Right renal cortex interstitium (tissue), 3 donors: ENCODE data around the gene PDE3A. TPM values are rescaled to one million over a fixed set of nuclear protein-coding genes. Genes with fewer than 3 reads are reported as not detected.
"Not testable (repeated sequence)": the region's sequence is repeated elsewhere in the genome, so short reads cannot be mapped to it uniquely, and the experiment has no call there.

Experiments used
- DNase-seq, 3 donors: peaks; one replicate each; pipeline ENCODE4 v3.0.0-alpha.2; 2013; ENCODE audit warnings: low read depth in 3 of 3, low spot score in 2 of 3
- polyA plus RNA-seq, 3 donors: library from polyadenylated mRNA; unstranded; fragments of 120-200 nt; gene quantifications; one replicate each; pipeline ENCODE4 v1.2.1, GENCODE V29; 2013; ENCODE audit not compliant: insufficient read length in 3 of 3

The PDE3A gene
- polyA plus RNA-seq, 3 donors, result 22.5 to 30.4 (median 25.4) TPM

- no peak for DNase-seq
These were observed 4.2 kb downstream of the PDE3A start for GRCh38 chr12:20372326-20373096.

DNA sequence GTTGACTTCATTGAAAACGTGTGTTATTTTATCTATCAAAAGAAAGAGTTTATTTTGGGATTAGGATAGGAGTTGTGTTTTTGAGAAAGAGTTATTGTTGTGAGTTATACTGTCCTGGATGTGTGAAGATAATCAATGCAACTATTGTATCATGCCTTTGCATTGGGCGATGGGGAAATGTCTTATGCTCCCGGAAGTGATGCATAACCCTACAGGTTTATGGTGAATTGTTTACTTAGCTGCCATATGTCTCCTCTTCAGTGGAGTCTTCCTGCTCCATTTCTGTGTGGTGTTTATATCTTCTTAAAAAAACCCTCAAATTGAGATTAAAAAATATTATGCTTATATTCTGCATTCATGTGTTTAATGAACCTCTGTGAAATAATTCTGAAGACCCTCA lies 6.5 kb downstream of the PDE3A start:
- no peak for DNase-seq

DNA sequence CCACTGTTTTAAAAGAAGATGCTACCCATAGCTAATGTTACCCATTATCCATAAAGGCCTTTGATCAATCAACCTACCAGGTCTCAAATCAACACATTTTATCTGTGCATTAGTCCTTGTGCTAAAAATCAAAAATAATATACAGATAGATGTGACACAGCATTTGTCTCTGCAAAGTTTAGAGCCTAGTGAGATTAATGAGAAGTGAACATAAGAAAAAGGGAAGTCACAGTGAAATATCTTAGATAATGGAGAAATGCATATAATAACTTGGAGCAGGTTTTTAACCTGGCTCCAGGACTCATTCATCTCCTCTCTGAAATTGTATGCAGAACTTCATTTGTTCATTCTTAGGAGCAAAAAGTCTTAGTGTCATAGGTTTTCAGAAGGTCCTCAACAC lies 7.2 kb downstream of the PDE3A start:
- no peak for DNase-seq

- no peak for DNase-seq
These were observed 8.6 kb downstream of the PDE3A start for GRCh38 chr12:20376984-20377383.

DNA sequence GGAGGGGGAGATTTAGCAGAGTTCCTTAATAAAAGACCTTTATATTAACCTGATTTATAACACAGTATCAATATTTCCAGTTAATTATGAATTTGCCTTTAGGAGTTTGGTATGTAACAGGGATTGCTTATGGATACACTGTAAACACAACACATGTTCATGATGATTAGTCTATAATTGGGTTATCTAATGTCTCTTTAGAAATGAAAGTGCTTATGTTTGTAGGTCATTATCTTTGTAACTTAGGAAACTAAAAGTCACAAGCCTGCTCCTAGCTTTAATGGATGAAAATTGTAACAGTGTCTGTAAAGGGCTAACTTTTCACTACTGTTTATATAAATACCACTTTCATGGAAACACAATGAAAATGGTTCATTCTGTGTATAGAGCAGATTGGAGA lies 9.4 kb downstream of the PDE3A start:
- no peak for DNase-seq

- DNase-seq, result no peak
These were observed 13.8 kb downstream of the PDE3A start for GRCh38 chr12:20382117-20382516.

DNA sequence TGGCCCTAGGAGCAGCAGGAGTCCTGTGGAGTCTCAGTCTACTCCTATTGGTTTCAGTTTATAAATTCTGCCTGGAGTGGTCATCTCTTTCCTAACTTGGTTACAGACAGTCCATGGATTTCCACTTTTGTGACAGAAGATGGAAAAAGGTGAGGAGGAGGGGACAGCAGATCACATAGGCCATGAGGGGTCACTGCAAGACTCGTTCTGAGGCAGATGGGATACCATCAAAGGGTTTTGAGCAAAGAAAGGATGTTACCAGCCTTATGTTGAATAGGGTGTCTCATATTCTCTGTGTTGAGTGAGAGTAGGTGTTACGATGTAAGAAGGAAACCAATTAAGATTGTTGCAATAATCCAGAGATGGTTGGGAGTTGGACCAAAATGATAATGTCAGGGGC lies 15.3 kb downstream of the PDE3A start:
- no peak for DNase-seq

DNA sequence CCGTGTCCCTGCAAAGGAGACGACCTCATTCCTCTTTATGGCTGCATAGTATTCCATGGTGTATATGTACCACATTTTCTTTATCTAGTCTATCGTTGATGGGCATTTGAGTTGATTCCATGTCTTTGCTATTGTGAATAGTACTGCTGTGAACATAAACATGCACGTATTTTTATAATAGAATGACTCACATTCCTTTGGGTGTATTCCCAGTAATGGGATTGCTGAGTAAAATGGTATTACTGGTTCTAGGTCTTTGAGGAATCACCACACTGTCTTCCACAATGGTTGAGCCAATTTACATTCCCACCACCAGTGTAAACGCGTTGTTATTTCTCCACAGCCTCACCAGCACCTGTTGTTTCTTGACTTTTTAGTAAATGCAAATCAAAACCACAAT lies 16.5 kb downstream of the PDE3A start:
- not testable (repeated sequence) for DNase-seq

- no peak for DNase-seq
These were observed 22.5 kb downstream of the PDE3A start for GRCh38 chr12:20390846-20391245.

GRCh38 chr12:20392339-20392738 lies 24.0 kb downstream of the PDE3A start:
- DNase-seq, result no peak

DNA sequence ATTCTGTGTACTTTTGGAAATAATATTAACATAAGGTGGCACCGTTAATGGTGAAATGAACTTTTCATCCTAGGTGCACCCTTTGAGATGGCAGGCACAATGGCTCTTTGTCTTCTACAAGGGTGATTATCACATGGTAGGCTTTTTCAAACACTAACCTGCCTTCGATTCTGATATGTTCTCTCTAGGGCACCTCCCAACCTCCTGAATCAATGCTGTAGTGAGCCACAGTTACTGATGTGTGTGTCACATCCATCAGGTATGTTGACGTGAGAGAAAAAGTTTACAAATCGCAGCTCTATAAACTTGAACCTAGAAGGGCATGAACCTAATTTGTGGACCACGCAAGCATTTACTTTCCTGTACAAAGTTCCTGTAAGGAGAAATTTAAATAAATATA lies 25.4 kb downstream of the PDE3A start:
- no peak for DNase-seq

DNA sequence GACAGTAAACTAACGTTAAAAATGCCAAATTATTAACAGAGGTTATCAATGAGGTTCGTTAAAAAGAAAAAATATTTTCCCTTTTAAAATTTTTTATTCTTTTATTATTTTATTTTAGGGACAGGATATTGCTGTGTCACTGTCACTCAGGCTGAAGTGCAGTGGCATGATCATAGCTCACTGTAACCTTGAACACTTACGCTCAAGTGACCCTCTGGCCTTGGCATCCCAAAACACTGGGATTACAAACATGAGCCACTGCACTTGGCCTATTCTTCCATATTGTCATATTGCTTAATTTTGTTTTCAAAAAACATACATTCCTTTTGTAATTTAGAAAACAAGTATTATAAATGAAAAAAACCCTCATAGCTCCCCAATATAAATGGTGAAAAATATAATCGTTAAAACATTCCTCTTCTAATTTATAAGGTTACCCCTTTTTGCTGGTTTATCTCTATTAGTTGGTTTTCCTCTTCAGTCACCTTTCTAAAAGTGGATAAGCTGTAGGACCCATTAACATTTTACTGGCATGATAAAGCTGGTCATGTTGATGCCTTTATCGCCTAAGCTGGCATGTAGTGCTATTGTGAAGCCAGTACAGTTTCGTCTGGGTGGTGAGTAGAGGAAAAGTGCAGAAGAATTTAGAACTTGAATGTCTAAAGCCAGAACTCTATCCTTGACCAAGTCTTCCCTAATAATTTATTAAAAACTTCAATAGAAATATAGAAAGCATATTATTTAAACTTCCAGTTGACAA lies 27.6 kb downstream of the PDE3A start:
- DNase-seq, result no peak

DNA sequence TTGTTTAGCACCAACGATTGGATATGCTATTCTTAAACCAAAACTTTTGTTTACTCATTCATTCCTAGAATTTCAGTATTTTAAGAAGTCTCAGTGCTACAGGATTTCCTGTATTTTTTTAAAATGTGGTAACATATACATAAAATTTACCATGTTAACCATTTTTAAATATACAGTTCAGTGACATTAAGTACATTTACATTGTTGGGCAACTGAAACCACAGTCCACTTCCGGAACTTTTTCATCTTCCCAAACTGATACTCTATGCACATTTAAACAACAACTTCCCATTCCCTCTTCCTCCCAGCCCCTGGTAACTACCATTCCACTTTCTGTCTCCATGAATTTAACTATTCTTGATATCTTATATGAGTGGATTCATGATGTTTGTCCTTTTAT lies 30.3 kb downstream of the PDE3A start:
- no peak for DNase-seq

DNA sequence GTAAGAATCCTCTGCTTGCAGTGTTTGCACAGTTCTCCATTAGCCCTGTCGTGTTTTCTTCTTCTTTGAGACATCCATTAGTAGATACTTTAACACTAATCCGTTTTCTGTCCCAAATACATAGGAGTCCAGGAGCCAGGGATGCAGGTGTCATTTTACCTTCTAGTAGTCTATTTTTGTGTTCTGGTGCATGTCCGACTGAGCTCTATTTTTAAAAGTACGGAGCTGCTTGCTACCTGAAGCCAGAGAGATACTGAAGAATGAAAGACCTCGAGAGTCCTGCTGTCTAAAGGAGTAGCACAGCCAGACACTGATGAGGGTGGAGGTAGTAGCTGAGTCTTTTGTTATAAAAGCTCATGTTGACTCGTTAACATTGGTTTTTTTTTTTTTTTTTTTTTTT lies 31.7 kb downstream of the PDE3A start:
- DNase-seq, result no peak

DNA sequence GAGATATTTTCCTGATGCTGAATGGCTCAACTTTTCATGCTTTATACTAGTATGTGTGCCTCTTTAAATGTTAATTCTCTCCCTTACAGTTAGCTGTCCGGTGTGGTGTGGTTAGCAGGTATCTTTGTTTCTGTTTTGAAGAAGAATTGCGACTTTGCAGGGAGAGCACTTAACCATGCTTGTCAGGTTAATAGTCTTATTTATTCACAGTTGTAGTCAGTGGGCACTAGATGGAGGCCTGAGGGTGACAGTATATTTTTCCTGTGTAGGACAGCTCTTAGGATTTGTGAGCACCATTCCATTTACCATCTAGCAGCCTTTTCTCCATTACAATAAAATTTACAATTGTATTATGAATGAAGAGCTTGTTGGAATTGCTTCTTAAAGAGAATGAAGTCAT lies 34.9 kb downstream of the PDE3A start:
- no peak for DNase-seq

DNA sequence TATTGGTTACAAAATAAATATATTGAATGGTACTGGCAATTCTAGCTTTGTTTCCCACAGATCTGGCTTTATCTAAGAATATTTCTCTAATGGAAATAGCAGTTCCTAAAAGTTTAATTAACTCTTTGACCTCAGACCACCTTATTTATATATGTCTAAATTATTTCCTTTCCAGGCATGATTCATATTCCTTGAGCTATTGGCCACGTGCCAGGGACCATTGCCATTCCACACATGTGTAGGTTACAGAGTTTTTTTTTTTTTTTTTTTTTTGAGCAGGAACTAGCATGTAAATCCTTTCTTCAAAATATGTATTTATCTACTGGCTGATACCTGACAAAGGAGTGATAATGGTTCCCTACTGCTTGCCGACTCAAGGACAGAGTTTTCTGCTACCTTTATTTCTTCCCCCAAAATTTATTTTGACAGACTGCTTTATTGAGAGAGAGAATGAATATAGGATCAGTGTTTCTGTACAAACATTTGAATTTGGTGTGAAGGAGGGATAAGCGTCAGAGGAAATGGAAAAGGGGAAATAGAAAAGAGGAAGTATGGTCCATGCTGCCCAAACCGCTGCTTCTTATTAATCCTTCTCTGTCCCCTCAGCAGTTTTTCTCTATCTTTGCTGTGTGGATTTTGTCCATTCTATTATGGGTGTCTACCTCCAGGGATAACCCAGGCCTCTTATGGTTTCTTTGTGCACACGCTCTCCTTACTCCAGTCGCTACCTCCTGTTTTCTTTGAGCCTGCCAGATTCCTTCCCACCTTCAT lies 36.4 kb downstream of the PDE3A start:
- no peak for DNase-seq

GRCh38 chr12:20409607-20410377 lies 41.5 kb downstream of the PDE3A start:
- DNase-seq, result no peak

- DNase-seq, result no peak
These were observed 42.4 kb downstream of the PDE3A start for GRCh38 chr12:20410734-20411133.

DNA sequence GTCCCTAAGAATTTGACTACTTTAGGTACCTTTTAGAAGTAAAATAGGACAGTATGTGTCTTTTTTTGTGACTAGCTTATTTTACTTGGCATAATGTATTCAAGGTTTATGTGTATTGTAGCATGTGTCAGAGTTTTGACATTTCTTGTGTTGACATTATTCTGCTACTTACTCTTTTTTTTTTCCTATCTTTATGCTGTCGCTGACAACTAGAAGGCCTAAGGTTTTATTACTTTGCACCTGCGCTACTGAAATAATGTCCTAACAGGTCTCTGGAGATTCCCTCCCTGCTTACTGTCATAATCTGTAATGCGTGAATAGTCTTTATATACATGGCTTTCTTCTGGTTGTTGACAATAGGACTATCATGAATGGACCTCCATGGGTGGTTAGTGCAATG lies 43.0 kb downstream of the PDE3A start:
- DNase-seq, result no peak

DNA sequence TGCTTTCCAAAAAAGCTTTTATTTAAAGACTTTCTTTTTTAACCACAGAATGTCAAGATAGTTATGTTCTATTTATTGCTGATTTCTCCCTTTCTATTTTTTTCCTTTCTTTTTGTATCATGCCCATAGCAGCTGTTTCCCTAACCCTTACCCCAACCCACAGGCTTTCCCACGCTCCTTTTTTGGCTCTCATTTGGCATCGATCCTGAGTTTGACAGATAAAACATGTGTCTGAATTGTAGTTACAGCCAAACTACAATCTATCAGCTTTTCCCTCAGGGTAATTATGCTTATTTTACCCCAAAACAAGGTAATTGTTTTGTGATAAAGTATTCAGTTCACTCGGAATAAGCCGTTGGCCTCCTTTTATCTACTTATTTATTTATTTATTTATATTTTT lies 46.7 kb downstream of the PDE3A start:
- DNase-seq, result no peak

DNA sequence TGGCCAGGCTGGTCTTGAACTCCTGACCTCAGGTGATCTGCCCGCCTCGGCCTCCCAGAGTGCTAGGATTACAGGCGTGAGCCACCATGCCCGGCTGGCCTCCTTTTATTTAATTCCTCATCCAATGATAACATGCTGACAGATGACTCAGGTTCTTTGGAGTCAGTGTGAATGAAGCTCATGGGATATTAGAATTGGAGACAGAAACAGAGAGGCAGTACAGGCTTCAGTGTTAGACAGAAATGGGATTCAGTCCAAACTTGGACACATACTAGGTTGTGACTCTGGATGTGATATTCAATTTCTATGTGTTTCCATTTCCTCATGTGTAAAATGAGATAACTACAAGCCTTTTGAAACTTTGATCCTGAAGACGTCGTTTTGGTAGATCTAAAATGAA lies 47.3 kb downstream of the PDE3A start:
- DNase-seq, result no peak
